Common myeloid progenitor, CD34-positive (primary cell): ENCODE data around the gene DNAJC4.

Experiments used
- CTCF ChIA-PET: fragments of 350-600 bp; sonication (Branson Sonifier 250); formaldehyde crosslinking; loops from one replicate; lab custom pipeline; 2021; ENCODE audit warnings: antibody characterized with exemption; lab: Charles Lee
- POLR2A ChIA-PET: fragments of 350-600 bp; sonication (Branson Sonifier 250); formaldehyde crosslinking; loops from one replicate; lab custom pipeline; 2021; ENCODE audit warnings: antibody characterized with exemption; lab: Charles Lee
- DNase-seq, 3 donors: peaks; one replicate each; pipeline versions ENCODE4 v3.0.0 to v3.0.0-alpha.2; 2013
- H3K27ac ChIP-seq, 2 experiments: 1 replicate in 1 of 2; 2 replicates in 1 of 2; pipeline ENCODE4 v1.7.0; 2013; ENCODE audit warnings: inconsistent platforms in 2 of 2, low read length in 2 of 2, mild to moderate bottlenecking in 2 of 2, low read depth in 1 of 2, moderate library complexity in 1 of 2; ENCODE audit not compliant: severe bottlenecking in 2 of 2, insufficient read depth in 1 of 2, poor library complexity in 1 of 2
- H3K27me3 ChIP-seq, 5 experiments: replicated peaks in 2 of 5; 1 replicate in 3 of 5; 2 replicates in 2 of 5; pipeline versions ENCODE4 v1.6.1 to v1.7.0; 2013; ENCODE audit warnings: low read length in 4 of 5, mild to moderate bottlenecking in 2 of 5, moderate library complexity in 2 of 5, inconsistent platforms in 1 of 5; ENCODE audit not compliant: insufficient read depth in 5 of 5, control insufficient read depth in 4 of 5
- H3K36me3 ChIP-seq, 4 experiments: 1 replicate in 2 of 4; 2 replicates in 2 of 4; pipeline versions ENCODE4 v1.6.1 to v1.7.0; 2013; ENCODE audit warnings: low read length in 3 of 4, control low read depth in 1 of 4, mild to moderate bottlenecking in 1 of 4; ENCODE audit not compliant: control insufficient read depth in 4 of 4, insufficient read depth in 4 of 4
- H3K4me1 ChIP-seq, 4 experiments: 1 replicate in 3 of 4; 2 replicates in 1 of 4; pipeline versions ENCODE4 v1.6.1 to v1.7.1; 2013; ENCODE audit warnings: low read length in 3 of 4, mild to moderate bottlenecking in 3 of 4, control low read depth in 1 of 4, inconsistent platforms in 1 of 4, moderate library complexity in 1 of 4; ENCODE audit not compliant: control insufficient read depth in 4 of 4, insufficient read depth in 4 of 4; ENCODE audit errors: control extremely low read depth in 1 of 4
- H3K4me3 ChIP-seq, 7 experiments: 1 replicate in 4 of 7; 2 replicates in 3 of 7; pipeline versions ENCODE4 v1.5.1 to v1.7.0; 2013; ENCODE audit warnings: mild to moderate bottlenecking in 7 of 7, low read length in 6 of 7, moderate library complexity in 6 of 7, inconsistent platforms in 2 of 7, low read depth in 2 of 7, control low read depth in 1 of 7; ENCODE audit not compliant: insufficient read depth in 4 of 7, control insufficient read depth in 1 of 7; ENCODE audit errors: extremely low read depth in 1 of 7
- H3K9me3 ChIP-seq, 5 experiments: 1 replicate in 4 of 5; 2 replicates in 1 of 5; pipeline versions ENCODE4 v1.6.1 to v1.7.1; 2013; ENCODE audit warnings: low read length in 4 of 5, mild to moderate bottlenecking in 2 of 5, inconsistent platforms in 1 of 5, low read depth in 1 of 5, moderate library complexity in 1 of 5; ENCODE audit not compliant: control insufficient read depth in 4 of 5, insufficient read depth in 2 of 5; ENCODE audit errors: control extremely low read depth in 1 of 5
- WGBS: methylation state at CpG from one replicate; pipeline ENCODE4 v1.1.5; 2013; ENCODE audit not compliant: insufficient coverage; 5-methylcytosine and 5-hydroxymethylcytosine counted together

DNAJC4 gene

DNA sequence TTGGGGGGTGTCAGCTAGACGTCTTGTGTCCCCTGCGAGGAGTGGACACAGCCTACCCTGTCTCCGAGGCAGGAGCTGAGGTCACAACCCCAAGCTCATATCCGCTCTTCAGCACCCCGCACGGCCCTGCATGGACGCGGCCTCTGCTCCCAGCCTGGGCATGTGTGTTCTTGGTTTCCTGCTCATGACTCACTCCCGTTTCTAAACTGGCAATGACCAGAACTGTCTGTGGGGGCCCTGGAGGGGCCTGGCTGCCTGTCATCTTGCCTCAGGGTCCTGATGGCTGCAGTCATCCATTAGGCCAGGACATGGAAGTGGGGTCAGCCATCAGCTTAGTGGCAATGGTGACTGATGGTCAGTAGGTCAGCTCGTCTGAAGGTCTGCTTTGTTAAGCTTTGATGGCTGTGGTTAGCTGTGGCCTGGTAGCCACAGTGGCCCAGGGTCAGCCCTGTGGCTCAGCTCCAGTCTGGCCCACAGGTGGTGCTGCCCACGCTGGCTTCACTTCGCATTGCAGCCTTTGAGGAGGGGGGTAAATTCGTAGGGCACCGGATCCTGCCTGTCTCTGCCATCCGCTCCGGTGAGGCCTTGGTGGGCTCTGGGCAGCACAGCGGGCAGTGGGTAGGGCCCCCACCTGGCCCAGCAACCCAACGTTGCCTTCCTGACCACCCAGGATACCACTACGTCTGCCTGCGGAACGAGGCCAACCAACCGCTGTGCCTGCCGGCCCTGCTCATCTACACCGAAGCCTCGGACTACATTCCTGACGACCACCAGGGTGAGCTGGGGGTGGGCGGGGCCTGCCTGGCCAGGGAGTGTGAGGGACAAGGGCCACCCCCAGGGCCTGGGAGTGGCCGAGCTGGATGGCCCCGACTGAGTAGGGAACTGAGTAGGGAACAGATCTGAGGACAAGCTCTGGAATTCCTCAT is 32.9 kb downstream of the DNAJC4 start:
- H3K9me3 ChIP-seq: no peaks in the 10 kb centered on the region
- CTCF ChIA-PET: interaction anchor here (1.3 to 11.4 kb wide), 7 partner anchors 8 to 58 kb away, joined by 3 to 106 read pairs (median 8); partner anchors contain the start of genes CATSPERZ, FERMT3, PLCB3 and PPP1R14B
- no peaks in the 10 kb centered on the region for H3K27me3 ChIP-seq
- peaks cover 0 to 14% (median 13%) of the 10 kb centered on the region in 4 experiments for H3K4me1 ChIP-seq
- H3K4me3 ChIP-seq: no peak overlapping the region
- 94% methylated on average over 21 of the region's 29 CpGs for WGBS
- POLR2A ChIA-PET: no interaction called here
- no peak overlapping the region for H3K27ac ChIP-seq
- peaks cover 3 to 72% (median 41%) of the 10 kb centered on the region in 4 experiments for H3K36me3 ChIP-seq
- DNase-seq: no peak

DNA sequence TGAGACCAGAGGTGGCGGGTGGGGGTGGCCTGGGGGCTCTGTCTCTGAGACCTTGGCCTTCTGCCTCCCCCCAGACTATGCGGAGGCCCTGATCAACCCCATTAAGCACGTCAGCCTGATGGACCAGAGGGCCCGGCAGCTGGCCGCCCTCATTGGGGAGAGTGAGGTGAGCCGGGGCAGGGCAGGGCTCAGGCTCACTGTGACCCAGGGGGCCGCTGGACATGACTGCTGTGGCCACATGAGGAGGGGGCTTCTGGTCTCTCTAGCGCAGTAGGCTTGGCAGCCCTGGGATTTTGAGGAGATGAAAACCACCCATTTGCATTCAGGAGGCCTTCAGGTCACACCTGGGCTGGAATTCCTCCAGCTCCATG is 33.6 kb downstream of the DNAJC4 start:
- 100% methylated on average over 5 of the region's 8 CpGs for WGBS
- peaks cover 3 to 66% (median 35%) of the 10 kb centered on the region in 4 experiments for H3K36me3 ChIP-seq
- ChIA-PET POLR2A (no interaction called here), CTCF (interaction anchor here (0.8 to 11.4 kb wide), 9 partner anchors 9 to 58 kb away, joined by 3 to 106 read pairs (median 6); partner anchors contain the start of genes CATSPERZ, FERMT3, PLCB3 and PPP1R14B)
- DNase-seq: no peak
- no peaks in the 10 kb centered on the region for H3K9me3 ChIP-seq
- peaks cover 3 to 21% (median 19%) of the 10 kb centered on the region in 4 experiments for H3K4me1 ChIP-seq
- H3K27me3 ChIP-seq: no peaks in the 10 kb centered on the region
- H3K27ac ChIP-seq: no peak overlapping the region
- H3K4me3 ChIP-seq: no peak overlapping the region

DNA sequence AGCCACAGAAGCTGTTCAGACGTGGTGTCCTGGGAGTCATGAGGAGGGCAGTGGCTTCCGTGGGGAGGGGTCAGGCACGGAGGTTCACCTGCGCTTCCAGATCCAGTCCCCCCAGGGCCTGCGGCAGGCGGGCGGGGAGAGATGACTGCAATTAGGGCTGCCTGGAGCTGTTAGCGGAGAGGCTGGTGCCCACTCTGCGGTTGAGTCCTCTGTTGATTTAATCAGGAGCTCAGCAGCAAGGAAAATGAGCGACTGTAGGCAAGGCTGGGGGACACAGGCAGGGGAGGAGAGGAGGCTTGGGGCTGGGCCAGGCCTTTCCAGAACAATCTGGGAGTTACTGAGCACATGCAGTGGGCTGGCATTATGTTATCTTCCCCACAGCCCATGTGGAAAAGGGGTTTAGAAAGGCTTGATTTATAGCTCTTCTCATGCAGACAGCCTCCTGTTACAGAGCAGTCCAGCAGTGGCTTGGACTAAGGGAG is 34.1 kb downstream of the DNAJC4 start:
- no peak overlapping the region for H3K4me3 ChIP-seq
- H3K27me3 ChIP-seq: no peaks in the 10 kb centered on the region
- H3K36me3 ChIP-seq: peaks cover 2 to 61% (median 31%) of the 10 kb centered on the region in 4 experiments
- no peak for DNase-seq
- POLR2A ChIA-PET: no interaction called here
- CTCF ChIA-PET: interaction anchor here (0.6 to 11.4 kb wide), 10 partner anchors 10 to 59 kb away, joined by 3 to 106 read pairs (median 6); partner anchors contain the start of genes CATSPERZ, FERMT3, NUDT22 and PLCB3
- no peak overlapping the region for H3K27ac ChIP-seq
- H3K4me1 ChIP-seq: peaks cover 4 to 25% (median 24%) of the 10 kb centered on the region in 4 experiments
- WGBS: 100% methylated on average over 10 of the region's 10 CpGs
- H3K9me3 ChIP-seq: no peaks in the 10 kb centered on the region

DNA sequence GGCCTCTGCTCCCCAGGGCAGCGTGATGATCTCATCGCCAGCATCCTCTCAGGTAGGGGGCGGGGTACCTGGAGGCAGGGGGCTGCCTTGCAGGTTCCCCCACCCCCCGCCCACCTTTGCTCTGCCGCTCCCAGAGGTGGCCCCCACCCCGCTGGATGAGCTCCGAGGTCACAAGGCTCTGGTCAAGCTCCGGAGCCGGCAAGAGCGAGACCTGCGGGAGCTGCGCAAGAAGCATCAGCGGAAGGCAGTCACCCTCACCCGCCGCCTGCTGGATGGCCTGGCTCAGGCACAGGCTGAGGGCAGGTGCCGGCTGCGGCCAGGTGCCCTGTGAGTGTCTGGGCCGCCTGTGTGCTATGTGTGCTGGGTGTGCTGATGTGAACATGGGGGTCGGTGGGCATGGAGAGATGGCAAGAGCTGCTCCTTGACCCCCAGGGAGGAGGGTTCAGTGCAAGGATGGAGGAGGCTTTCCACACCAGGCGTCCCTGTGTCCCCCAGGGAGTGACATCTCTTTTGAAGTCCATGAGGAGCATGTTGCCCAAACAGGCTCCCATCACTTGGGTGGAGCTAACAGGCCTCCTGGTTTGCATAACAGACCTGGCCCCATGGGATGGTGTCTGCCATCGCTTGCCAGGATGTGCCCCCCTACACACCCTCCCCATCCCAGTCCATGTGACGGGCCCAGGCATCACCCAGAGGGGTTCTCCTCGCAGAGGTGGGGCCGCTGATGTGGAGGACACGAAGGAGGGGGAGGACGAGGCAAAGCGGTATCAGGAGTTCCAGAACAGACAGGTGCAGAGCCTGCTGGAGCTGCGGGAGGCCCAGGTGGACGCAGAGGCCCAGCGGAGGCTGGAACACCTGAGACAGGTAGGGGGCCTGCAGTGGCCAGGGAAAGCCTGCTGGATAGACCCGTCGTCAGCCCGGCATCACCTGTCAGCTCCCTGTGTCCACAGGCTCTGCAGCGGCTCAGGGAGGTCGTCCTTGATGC is 35.1 kb downstream of the DNAJC4 start:
- Histone ChIP-seq H3K27me3 (no peaks in the 10 kb centered on the region), H3K27ac (no peak overlapping the region), H3K4me1 (peaks cover 4 to 34% (median 28%) of the 10 kb centered on the region in 4 experiments), H3K9me3 (no peaks in the 10 kb centered on the region), H3K36me3 (peaks cover 0 to 50% (median 26%) of the 10 kb centered on the region in 4 experiments), H3K4me3 (no peak overlapping the region)
- ChIA-PET CTCF (interaction anchor here (0.6 to 11.4 kb wide), 6 partner anchors 11 to 60 kb away, joined by 3 to 106 read pairs (median 13); partner anchors contain the start of genes FERMT3, NUDT22, PLCB3 and PPP1R14B), POLR2A (no interaction called here)
- WGBS: 96% methylated on average over 23 of the region's 35 CpGs
- DNase-seq: no peak

DNA sequence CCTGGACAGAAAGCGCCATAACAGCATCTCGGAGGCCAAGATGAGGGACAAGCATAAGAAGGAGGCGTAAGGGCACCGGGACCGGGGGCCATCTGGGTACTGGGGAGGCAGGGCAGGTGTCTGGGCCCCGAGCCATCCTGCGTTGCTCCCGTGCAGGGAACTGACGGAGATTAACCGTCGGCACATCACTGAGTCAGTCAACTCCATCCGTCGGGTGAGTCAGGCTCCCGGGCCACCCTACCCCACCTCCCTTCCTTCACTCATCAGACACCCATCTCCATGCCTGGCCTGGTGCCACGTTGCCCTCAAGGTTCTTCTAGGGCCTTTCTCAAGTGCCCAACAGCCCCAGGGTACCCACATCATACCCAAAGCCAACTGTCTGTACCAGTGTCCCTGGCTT is 36.0 kb downstream of the DNAJC4 start:
- 98% methylated on average over 14 of the region's 15 CpGs for WGBS
- H3K27me3 ChIP-seq: no peaks in the 10 kb centered on the region
- peaks cover 0 to 46% (median 26%) of the 10 kb centered on the region in 4 experiments for H3K36me3 ChIP-seq
- ChIA-PET CTCF (interaction anchor here (0.6 to 11.4 kb wide), 4 partner anchors 12 to 67 kb away, joined by 3 to 106 read pairs (median 20); partner anchors contain the start of genes FERMT3, PLCB3 and PPP1R14B), POLR2A (no interaction called here)
- H3K27ac ChIP-seq: no peak overlapping the region
- no peak for DNase-seq
- peaks cover 4 to 37% (median 32%) of the 10 kb centered on the region in 4 experiments for H3K4me1 ChIP-seq
- no peak overlapping the region for H3K4me3 ChIP-seq
- H3K9me3 ChIP-seq: no peaks in the 10 kb centered on the region

DNA sequence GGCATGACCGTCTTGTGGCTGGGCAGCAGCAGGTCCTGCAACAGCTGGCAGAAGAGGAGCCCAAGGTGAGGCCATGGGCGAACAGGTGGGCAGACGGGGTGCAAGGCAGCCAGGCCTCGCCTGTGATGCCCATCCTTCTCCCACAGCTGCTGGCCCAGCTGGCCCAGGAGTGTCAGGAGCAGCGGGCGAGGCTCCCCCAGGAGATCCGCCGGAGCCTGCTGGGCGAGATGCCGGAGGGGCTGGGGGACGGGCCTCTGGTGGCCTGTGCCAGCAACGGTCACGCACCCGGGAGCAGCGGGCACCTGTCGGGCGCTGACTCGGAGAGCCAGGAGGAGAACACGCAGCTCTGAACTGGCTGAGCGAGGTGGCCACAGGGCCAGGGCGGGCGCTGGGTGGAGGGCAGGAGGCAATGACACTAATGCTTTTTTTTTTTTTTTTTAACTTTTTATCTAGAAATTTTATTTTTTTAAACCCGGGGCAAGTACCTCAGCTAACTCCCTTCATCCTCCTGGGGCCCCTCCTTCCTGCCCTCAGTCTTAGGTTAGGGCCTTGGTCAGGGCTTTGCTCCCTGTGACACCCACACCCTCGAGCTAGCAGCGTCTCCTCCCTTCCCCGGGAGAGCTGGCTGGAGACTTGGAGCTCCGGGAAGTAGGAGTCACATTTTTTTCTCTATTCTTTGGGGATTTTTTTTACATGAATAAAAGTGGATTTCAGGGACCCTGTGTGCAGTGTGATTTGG is 37.0 kb downstream of the DNAJC4 start:
- H3K36me3 ChIP-seq: peaks cover 0 to 38% (median 21%) of the 10 kb centered on the region in 4 experiments
- H3K4me1 ChIP-seq: peaks cover 4 to 47% (median 41%) of the 10 kb centered on the region in 4 experiments
- H3K27ac ChIP-seq: peak overlapping the region; percentile 50 to 96
- peak overlapping the region in 3 of 7 experiments; percentile 32 to 87 (median 76) for H3K4me3 ChIP-seq
- ChIA-PET CTCF (interaction anchor here (1.0 to 11.4 kb wide), 8 partner anchors 9 to 77 kb away, joined by 3 to 106 read pairs (median 14); partner anchors contain the start of genes CATSPERZ, FERMT3, PLCB3 and PPP1R14B), POLR2A (interaction anchor here (0.6 to 1.4 kb wide), 3 partner anchors 17 to 290 kb away, joined by 3 to 4 read pairs (median 3); partner anchors contain the start of gene FERMT3)
- peak in 1 of 3 donors; percentile 16 for DNase-seq
- no peaks in the 10 kb centered on the region for H3K27me3 ChIP-seq
- WGBS: 95% methylated on average over 17 of the region's 27 CpGs
- no peaks in the 10 kb centered on the region for H3K9me3 ChIP-seq
